ENCODE results near the gene LONRF2. TPM values are rescaled to one million over a fixed set of nuclear protein-coding genes. Genes with fewer than 3 reads are reported as not detected.

Gene LONRF2
- total RNA-seq, 2 donors from 2014 or later, result 15.7 to 19.2 TPM

- intact Hi-C loops (cut with DNase I), result no loop called here
These were observed 98.8 kb downstream of the LONRF2 start for GRCh38 chr2:100223502-100223901.

More at GRCh38 chr2:100223502-100223901, 98.8 kb downstream of the LONRF2 start:
- DNase-seq (ENCODE audit: low spot score), result no peak

Other genes starting within 250 kb of the LONRF2 start
- gene AFF3, start 179.9 kb downstream of the LONRF2 start, total RNA-seq, result 10 to 100 TPM; 15.5 to 26.4 TPM
- gene CHST10, start 95.2 kb upstream of the LONRF2 start, total RNA-seq, result 1 to 10 TPM; 6.3 to 6.9 TPM
- gene NMS, start 148.0 kb upstream of the LONRF2 start, total RNA-seq, result not detected
- gene PDCL3, start 240.5 kb upstream of the LONRF2 start, total RNA-seq, result 10 to 100 TPM; 24.9 to 39.4 TPM